Activated naive CD4-positive, alpha-beta T cell treated with anti-CD3 and anti-CD28 coated beads, Interleukin-2, amount 10 ng/mL, durations not matched to agents 5 hours and 36 hours (primary cell): Measurements from ENCODE around the gene CD226. TPM values are rescaled to one million over a fixed set of nuclear protein-coding genes. Genes with fewer than 3 reads are reported as not detected.

Experiments used
- total RNA-seq, 2 experiments: library from RNA; stranded (reverse); gene quantifications; one replicate each; pipeline ENCODE4 v1.2.3, GENCODE V29; 2021

CD226 gene
- 10 to 100 TPM; 65.4 TPM for total RNA-seq

GRCh38 chr18:69947361-69948133 is at the start of gene CD226:
TSS of gene CD226 (minus strand) at chr18:69947873. CDS start at chr18:69947406, 467 bp downstream.

